CD4-positive, alpha-beta T cell treated with Interleukin-17A for 1 hour (primary cell): Measurements from ENCODE around the gene PIGM.

ENCODE experiments used
- DNase-seq: peaks from one replicate; pipeline ENCODE4 v3.0.0-alpha.2; 2020

Gene PIGM

GRCh38 chr1:160020196-160020595 lies 11.6 kb downstream of the PIGM start:
- DNase-seq, result no peak

DNA sequence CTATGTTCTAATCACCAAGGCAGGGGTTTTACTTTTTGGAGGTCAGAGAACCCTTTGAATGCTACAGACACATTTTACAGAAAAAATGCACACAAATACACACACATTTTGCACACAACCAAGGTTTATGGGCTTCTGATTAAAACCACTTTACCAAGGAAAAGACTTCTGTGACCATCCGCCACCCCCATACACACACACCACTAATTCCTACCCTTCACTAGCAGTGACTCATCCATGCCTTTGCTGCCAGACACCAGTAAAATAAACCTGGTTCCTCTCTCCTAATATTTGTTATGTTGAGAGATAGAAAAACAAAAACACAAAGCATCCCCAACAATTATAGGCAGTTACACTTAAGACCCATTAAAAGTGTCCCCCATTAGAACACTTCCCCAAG lies 12.9 kb downstream of the PIGM start:
- no peak for DNase-seq

- DNase-seq, result no peak
These were observed 13.4 kb downstream of the PIGM start for GRCh38 chr1:160018347-160018746.

- DNase-seq, result no peak
These were observed 14.2 kb downstream of the PIGM start for GRCh38 chr1:160017592-160017991.

- DNase-seq, result no peak
These were observed 20.0 kb downstream of the PIGM start for GRCh38 chr1:160011781-160012180.

GRCh38 chr1:160009801-160010200 lies 22.0 kb downstream of the PIGM start:
- DNase-seq, result no peak

DNA sequence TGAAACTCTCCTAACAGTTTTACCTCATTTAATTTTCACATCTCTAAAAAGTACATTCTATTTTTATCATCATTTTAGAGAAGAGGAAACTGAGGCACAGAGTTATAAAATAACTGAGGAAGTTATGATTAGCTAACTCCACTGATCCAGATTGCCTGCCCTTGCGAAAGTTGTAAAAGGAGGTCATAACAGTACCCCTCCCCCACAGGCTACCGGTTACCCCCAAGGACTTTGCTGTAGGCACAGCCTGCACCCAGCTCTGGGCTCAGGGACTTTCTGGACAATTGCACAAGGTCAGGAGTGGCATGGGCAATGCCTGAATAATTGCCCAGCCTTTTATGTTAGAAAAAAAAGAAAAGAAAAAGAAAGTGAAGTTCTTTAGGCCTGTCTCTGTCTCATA lies 22.7 kb downstream of the PIGM start:
- DNase-seq, result no peak

- DNase-seq, result peak; percentile 58
These were observed 24.1 kb downstream of the PIGM start for GRCh38 chr1:160007577-160008200.

DNA sequence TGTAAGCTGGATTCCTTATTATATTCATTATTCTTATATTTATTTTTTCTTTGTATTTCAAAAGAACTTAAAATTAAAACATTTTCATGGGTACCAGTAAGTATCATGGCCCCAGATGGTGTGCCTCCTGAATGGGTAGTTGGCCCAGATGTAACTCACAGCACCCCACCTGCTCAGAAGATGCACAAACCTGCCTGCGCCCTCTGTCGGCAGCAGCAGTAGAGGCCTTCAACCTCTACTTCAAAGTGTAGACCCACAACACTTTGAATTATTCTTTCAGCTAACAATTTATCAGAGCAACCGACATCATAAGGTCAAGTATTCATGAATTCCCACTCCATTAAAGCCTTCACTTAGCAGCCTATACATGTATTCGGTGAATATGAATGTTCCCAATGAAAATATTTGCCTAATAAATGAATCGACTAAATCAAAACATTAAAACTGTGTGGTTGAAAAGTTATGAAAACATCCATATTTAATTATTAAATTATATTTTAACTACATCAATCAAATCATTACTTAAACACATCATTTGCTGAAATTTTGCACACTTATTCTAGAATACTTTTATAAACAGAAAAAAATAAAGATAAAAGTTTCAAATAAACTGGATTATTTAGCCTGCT lies 25.4 kb downstream of the PIGM start:
- peak; percentile 79 for DNase-seq

- no peak for DNase-seq
These were observed 26.7 kb downstream of the PIGM start for GRCh38 chr1:160005070-160005469.

DNA sequence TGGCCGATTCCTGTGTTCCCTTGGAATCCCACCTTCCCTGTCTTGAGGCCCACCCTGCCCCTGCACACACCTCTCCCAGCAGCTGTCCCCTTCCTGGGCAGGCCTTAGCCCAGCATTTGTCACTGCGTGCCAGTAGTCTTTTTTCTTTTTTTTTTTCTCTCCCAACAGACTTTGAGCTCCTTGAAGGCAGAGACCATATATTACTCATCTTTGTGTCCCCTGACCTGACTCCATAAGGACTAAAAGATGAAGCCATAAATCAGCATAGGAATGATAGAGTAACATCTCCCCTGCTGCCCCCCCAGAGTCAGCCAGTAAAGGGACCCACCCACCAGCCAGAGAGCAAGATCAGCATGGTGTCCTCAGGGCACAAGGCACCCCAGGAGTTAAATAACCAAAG lies 27.4 kb downstream of the PIGM start:
- no peak for DNase-seq

- no peak for DNase-seq
These were observed 27.8 kb downstream of the PIGM start for GRCh38 chr1:160004001-160004400.

- DNase-seq, result no peak
These were observed 30.4 kb downstream of the PIGM start for GRCh38 chr1:160001440-160001839.

GRCh38 chr1:159999204-159999603 lies 32.6 kb downstream of the PIGM start:
- DNase-seq, result no peak

DNA sequence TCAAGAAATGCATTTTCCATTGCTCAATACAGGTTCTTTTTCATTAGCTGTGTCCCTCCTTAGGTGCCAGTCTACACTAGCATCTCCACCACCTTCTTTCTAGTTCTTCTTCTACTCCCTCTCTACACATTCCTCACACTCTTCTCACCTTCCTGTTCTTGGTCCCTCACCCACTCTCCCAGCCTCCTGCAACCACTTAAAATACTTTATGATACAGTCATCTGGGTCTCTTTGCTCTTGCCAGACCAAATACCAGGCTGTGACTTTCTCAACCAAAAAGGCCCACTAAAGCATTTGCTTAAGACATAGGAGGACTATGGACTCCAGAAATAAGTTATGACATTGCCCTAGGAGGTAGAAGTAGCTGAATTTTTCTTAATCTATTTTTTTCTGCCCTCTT lies 35.1 kb downstream of the PIGM start:
- no peak for DNase-seq

- DNase-seq, result no peak
These were observed 36.9 kb downstream of the PIGM start for GRCh38 chr1:159994896-159995295.

- no peak for DNase-seq
These were observed 37.9 kb downstream of the PIGM start for GRCh38 chr1:159993911-159994310.

DNA sequence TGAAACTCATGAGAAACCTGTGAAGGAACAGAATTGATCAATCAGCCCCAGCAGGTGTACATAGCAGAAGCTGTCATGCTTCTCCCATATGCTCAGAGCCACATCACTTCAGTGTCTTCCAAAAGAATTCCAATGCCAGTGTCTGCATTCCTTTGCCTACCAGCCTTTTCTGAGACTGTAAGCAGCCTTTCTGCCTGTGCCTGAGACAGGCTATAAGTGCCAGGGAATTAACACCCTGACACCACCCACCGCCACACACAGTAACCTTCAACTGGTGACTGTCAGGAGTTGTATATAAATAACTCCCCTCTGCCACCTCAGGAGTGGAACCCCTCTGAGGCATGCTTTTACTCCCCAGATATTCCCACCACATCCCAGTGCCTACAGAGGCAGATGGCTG lies 39.6 kb downstream of the PIGM start:
- DNase-seq, result no peak

- DNase-seq, result peak; percentile 1
These were observed 40.3 kb downstream of the PIGM start for GRCh38 chr1:159991513-159991912.

GRCh38 chr1:159990005-159990404 lies 41.8 kb downstream of the PIGM start:
- DNase-seq, result no peak

GRCh38 chr1:159989581-159989980 lies 42.2 kb downstream of the PIGM start:
- no peak for DNase-seq

DNA sequence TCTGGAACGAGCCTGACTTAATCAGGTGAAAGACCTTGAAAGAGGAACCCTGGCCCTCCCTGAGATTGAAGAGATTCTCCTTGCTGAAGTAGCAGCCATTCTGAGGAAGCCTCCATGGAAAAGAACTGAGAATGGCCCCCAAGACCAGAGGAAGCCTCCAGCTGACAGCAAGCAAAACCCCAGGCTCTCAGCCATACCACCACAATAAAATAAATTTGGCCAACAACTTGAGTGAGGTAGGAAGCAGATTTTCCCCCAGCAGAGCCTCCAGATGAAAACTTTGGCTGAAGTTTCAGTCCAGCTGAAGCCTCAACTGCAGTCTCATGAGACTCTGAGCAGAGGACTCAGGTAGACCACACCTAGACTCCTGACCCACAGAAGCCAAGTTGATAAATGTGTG lies 43.8 kb downstream of the PIGM start:
- no peak for DNase-seq

GRCh38 chr1:159987186-159987585 lies 44.6 kb downstream of the PIGM start:
- DNase-seq, result no peak

- DNase-seq, result no peak
These were observed 45.3 kb downstream of the PIGM start for GRCh38 chr1:159986531-159986930.

GRCh38 chr1:159986093-159986492 lies 45.7 kb downstream of the PIGM start:
- DNase-seq, result no peak
